HG02588 (cell line): ENCODE results near the gene AACS.
"Not testable (repeated sequence)": the region's sequence is repeated elsewhere in the genome, so short reads cannot be mapped to it uniquely, and the experiment has no call there.

Experiments used
- ATAC-seq: cut with Tn5 transposase; IDR thresholded peaks from one replicate; pipeline ENCODE4 v1.9.1; 2021; ENCODE audit warnings: mild to moderate bottlenecking, moderate library complexity; ENCODE audit not compliant: unreplicated experiment

The AACS gene

DNA sequence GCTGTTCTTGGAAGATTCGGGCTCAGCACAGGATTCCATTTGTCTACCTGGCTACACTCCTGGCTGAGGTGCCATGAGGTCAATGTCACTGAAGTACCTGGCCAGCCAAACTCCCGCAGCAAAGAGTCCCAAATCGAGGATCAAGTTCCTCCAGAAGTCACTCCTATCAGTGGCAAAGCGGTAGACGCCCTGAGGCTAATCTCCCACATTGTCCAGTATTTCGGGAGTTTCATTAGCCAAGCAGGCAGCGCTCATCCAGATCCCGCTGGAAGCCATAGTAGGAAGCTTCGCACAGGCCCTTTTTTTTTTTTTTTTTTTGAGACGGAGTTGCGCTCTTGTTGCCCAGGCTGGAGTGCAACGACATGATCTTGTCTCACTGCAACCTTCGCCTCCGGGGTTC lies 8.9 kb upstream of the AACS start:
- no peak for ATAC-seq

DNA sequence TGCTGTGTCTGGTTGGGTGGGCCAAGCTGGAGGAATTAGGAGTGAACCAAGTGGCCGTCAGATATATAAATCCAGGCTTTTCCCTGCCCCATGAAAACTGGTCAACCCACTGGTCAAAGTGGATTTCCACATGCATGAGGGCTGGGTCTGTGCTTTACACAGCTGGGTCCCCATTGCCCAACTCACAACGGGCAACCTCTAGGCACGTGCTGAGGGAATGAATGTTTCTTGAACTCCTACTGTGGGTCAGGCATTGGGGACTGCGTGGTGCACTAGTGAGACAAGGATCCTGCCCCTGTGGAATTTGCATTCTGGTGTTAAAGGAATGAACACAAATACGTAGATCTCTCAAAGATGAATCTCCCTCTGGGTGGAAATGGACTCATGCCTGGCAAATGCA lies 7.5 kb upstream of the AACS start:
- ATAC-seq = no peak

DNA sequence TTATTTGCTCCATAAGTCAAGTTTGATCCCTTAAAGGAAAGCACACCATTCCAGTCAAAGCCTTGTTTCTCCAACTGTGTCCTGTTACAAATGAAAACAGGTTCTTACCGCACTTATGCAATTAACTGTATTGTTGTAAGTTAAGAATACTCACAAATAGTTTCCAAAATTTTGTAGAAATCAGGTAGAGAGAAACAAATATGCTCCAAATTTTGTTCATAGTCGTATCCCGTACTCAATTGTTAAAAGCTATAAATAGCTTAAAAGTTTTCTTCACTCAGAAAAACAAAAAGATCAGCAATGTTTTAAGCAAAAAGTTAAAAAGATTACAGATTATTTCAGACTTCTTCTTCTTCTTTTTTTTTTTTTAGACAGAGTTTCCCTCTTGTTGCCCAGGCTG lies 4.0 kb upstream of the AACS start:
- ATAC-seq = no peak

DNA sequence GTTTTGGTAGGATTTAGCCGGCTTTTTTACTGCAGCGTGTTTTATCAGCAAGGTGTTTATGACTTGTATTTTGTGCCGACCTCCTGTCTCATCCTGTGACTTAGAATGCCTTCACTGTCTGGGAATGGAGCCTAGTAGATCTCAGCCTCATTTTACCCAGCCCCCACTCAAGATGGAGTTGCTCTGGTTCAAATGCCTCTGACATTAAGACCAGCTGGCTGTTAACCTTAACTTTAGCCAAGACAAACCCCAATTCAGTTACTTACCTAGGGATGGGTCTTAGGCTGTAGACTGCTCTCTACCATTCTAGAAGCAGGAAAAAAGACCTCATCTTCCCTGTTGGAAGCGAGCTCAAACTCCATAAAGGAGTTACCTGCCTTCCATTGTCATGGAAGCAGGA lies 1.7 kb upstream of the AACS start:
- ATAC-seq = not testable (repeated sequence)

DNA sequence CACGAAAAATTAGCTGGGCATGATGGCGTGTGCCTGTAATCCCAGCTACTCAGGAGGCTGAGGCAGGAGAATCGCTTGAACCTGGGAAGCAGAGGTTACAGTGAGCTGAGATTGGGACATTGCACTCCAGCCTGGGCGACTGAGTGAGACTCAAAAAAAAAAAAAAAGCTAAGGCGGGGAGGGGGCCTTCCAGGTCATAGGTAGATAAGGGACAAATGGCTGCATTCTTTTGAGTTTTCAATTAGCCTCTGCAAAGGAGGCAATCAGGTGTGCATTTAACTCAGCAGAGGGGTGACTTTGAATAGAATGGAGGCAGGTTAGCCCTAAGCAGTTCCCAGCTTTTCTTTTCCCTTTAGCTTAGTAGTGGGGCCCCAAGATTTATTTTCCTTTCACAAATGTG lies 743 bp upstream of the AACS start:
- ATAC-seq = no peak

DNA sequence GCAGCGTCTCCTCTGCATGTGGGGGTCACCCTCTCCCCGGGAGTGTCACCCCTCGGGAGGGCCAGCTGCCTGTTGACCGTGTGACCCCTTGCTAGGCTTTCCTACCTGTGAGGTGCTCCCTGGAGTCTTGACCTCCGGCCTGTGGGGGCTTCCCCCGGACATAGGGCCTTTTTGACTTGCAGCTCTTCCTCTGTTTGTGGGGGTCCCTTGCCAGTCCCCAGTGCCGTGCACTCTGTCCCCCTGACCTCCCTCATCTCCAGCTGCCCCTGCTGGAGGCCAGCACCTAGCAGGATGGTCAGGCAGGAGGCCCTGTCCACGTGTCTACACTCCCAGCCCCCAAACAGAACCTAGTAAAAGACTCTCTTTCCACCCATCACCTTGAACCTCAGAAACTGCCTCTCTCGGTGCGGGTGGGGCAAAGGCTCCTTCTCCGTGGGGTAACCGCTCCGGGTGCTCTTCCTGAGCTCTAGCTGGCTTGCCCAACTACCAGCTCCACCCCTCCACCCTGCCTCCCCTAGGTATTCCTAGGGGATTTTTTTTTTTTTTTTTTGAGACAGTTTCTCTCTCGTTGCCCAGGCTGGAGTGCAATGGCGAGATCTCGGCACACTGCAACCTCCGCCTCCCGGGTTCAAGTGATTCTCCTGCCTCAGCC lies 810 bp downstream of the AACS start:
- ATAC-seq = no peak

DNA sequence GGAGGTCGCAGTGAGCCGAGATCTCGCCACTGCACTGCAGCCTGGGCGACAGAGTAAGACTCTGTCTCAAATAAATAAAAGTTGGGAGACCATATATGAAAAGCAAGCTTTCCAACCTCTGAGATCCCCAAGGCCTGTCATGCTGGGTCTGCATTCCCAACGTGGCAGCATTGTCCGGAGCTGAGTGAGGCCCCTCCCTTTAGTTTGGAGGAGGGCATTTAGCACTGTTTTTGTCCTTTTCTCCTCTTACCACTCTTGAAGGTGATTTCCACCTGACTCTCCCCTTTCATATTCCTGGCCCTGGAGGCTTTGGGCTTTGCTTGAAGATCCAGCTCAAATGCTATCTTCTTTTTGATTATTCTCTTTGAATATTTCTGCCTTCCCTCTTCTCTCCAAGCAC lies 3.2 kb downstream of the AACS start:
- ATAC-seq = no peak

DNA sequence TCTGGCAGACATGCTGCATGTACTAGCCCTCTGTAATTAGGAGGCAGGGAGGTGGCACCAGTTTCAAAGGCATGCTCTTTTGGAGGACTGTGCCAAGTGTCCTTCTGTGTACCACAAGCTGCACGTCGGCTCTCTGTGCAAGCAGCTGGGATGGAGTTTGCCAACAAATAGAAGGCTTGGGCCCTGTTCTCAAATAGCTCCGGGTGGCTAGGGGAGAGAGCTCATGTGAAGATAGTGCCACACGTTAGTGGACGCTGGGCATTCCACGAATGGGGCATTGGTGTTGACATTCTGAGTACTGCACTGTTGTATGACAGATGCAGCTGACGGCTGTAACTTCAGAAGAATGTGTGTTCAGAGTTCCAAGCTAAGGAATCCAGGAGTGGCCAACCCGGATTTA lies 4.4 kb downstream of the AACS start:
- no peak for ATAC-seq

DNA sequence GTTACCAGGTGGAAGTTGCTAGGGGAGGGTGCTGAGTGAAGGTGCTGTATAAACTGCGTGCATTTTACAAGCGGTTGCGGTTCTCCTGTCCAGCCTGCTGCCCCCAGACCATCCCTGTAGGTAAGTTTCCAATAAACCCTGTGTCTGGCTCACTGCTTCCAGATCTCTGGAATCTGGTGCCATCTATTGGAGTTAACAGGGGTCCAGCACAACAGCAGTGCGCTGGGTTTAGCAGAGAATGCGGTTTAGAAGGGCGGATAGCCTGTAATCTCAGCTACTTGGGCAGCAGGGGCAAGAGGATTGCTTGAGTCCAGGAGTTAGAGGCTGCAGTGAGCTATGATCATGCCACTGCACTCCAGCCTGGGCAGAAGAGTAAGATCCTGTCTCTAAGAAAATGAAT lies 4.9 kb downstream of the AACS start:
- ATAC-seq = no peak

DNA sequence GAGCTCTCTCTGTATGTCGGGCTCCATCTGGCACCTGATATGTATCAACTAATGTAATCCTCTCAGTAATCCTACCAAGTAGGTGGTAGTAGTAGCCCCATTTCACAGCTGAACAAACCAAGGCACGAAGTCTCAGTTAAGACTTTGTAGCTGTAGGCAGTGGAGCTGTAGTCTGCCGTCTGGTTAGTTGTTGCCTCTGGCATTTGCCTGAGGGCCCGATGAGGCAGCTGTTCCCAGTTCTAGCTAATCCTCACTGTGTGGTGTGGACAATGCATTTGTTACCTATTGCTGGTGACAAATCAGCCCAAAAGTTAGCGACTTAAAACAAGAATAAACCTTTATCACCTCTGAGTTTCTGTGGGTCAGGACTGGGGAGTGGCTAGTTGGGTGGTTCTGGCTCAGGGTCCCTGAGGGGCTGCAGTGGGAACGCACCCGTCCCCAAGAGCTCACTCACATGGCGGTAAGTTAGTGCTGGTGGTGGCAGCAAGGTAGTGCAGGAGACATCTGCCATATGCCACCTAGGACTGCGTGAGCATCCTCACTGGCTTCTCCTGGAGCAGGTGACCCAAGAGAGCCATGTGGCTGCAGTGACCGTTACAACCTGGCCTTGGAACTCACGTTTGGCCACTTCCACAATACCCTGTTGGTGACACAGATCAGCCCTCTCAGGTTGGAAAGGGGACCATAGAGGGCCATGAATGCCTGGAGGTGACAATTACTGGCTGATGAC lies 5.6 kb downstream of the AACS start:
- ATAC-seq = no peak

DNA sequence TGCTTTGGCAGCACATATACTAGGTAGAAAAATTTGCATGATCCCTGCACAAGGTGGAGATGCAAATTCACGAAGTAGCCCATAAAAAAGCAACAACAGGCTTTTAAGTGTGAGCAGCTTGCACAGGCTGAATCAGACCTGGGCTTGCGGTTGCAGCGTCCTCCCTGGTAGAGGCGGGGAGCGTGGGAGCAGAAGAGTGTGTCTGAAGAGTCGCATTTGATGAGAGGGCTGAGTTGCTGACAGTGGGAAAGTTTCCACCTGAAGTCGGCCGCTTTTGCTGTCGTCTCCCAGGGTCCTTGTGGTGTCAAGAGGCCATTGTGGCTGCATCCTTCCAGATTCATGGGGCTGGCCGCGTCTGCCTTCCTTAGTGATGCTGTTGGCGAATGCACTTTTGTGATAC lies 6.2 kb downstream of the AACS start:
- no peak for ATAC-seq

DNA sequence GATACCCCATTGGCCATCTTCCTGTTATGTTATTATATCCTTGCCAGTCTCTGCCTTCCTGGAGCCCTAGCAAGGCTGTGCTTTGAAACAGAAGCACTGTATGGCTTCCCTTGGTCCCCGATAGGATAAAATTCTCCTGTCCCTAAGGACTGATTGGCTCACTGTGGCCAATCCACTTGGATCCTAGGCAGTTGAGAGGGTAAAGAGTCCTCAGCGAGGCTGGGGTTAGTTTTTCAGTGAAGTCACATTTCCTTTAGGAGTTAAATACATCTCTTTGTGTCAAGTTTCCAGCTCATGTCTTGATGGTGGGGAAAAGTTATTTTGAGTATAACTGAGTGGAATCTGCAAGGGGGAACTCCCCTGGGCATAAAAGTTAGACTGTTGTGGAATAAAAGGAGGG lies 7.3 kb downstream of the AACS start:
- no peak for ATAC-seq

DNA sequence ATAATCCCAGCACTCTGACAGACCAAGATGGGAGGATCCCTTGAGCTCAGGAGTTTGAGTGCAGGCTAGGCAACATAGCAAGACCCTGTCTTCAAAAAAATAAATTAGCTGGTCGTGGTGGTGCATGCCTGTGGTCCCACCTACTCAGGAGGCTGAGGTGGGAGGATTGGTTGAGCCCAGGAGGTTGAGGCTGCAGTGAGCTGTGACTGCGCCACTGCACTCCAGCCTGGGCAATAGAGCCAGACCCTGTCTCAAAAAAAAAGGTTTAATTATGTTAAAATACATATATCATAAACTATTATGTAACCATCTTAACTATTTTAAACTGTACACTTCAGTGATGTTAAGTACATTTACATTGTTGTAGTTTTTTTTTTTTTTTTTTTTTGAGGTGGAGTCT lies 9.1 kb downstream of the AACS start:
- not testable (repeated sequence) for ATAC-seq

DNA sequence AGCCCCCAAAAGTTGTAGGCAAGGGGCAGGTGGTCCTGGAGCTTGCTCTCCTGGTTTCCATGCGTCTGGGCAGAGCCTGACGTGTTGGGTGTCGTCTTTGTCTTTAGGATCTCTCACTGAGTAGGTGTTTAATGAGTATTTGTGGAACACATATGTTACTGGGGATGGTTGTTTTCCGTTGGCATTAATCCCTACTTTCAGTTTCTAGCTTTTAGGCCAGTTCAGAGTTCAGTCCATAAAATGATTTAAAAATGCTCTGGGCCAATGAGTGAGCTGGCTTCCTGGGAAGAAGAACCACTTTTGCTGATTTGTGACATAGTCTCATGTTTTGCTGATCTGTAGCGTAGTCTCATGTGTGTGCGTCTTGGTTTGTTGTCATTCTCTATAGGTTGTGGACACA lies 10.9 kb downstream of the AACS start:
- no peak for ATAC-seq

DNA sequence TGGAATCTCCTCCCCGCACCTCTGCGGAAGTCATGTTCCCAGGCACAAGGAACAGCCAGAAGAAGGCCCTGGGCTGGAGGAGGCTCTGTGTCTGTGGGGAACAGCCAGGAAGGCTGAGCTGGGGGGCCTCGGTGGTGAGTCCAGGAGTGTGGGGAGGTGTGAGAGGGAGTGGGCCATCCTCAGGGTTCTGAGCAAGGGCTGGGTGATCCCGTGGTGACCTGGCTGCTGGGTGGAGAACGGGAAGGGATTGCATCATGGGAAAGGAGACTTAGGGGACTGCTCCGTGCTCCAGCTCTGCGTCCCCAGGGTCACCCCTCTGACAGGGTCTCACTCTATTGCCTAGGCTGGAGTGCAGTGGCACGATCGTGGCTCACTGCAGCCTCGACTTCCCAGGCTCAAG lies 13.8 kb downstream of the AACS start:
- no peak for ATAC-seq

DNA sequence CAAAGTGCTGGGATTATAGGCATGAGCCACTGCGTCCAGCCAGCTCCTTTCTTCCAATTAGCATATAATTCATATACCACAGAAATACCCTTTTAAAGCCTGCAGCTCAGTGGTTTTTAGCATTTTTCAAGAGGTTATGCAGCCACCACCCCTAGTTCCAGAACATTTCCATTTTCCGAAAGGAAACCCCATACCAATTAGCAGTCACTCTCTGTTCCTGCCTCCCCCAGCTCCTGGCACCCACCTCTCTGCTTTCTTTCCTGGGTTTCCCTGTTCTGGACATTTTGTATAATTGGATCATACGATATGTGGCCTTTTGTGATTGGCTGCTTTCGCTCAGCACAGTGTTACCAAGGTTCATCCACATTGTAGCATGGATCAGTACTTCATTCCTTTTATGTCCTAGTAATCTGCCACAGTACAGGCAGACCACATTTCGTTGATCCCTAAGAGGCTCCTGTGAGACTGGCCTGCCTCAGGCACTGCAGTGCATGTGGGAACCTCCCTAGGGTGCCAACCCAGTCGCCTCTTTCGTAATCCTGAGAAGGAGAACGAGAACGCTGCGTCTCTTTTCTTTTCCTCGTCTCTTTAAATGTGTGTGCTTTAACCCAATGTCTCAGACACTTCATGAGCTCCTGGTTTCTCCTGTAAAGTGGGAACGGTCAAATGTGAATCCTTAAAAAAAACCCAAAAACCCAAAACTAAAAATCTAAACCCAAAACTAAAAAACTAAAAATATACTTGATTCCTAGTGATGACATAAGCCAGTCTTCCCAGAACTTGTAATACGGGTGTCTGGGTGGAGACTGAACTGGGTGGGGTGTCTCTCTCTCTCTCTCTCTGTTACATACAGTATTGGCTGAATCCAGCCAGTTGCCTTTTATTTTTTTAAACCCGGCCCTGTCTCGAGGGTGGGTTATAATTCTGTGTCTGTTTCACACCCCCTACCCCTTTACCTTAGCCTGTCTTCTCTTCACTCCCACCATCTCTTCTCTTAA lies 14.7 kb downstream of the AACS start:
- no peak for ATAC-seq

DNA sequence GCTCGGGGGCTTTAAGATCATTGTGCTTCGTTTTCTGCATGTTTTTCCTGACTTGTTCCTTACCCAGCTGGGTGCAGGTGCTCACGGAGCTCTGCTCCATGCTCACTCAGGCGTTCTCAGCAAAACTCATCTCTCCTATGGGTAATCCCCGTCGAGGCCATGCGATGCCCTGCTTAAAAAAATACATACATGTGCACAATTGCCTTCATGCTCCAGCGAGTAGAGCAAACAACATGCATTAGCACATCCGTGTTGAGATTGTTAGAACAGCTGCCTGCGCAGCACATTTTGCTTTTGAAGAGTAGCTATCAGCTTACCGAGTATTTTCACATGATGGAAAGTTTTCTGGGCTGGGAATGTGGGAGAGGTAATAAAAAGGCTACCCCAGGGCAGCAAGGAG lies 16.2 kb downstream of the AACS start:
- no peak for ATAC-seq

DNA sequence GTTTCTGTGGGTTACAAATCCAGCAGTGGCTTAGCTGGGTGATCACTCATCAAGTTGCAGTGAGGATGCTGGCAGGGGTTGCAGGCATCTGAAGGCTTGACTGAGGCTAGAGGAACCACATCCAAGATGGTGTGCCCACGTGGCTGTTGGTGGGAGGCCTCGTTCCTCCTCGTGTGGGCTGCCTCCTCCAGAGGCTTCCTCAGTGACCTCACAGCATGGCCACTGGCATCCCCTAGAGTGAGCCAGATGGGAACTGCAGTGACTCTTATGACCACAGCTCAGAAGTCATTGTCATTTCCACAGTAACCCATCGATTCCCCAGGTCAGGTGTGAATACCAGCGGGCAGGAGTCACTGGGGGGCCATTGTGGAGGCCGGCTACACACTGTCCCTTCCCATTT lies 17.8 kb downstream of the AACS start:
- no peak for ATAC-seq

DNA sequence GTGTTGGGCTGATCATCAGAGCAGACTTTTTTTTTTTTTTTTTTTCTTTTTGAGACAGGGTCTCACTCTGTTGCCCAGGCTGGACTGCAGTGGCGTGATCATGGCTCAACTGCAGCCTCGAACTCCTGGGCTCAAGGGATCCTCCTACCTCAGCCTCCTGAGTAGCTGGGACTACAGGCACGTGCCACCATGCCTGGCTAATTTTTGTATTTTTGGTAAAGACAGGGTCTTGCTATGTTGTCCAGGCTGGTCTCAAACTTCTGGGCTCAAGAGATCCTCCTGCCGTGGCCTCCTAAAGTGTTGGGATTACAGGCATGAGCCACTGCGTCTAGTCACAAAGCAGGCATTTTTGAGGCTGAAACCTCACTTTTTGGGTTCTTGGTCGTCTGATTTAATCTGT lies 23.0 kb downstream of the AACS start:
- not testable (repeated sequence) for ATAC-seq

DNA sequence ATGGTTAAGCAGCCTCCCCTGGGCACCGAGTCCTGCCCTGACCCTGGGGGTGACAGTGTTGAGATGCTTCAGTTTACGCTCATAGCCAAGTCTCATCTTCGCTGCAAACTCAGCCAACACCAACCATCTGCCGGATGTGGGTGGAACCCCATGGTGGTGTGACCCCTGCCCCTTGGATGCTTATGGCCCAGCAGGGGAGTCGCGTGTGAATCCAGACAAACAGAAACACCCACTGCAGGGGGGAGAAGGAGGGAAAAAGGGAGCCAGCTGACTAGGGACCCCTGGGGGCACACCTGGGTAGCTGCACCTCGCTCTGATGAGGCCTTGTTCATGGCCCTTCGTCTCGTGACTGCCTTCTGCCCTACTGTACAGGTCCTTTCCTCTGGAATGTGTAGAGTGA lies 23.8 kb downstream of the AACS start:
- ATAC-seq = no peak

DNA sequence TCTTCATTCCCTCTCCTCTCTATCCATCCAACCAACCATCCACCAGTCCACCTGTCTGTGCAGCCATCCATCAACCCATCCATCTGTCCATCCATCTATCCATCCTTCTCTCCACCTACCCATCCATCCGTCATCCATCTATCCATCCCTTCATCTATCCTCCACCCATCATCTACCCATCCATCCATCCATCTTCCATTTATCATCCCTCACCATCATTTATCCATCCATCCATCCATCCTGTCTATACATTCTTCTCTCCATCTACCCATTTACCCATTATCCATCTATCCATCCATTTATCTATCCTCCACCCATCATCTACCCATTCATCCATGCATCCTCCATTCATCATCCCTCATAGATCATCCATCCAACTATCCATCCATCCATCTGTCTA lies 24.4 kb downstream of the AACS start:
- no peak for ATAC-seq

DNA sequence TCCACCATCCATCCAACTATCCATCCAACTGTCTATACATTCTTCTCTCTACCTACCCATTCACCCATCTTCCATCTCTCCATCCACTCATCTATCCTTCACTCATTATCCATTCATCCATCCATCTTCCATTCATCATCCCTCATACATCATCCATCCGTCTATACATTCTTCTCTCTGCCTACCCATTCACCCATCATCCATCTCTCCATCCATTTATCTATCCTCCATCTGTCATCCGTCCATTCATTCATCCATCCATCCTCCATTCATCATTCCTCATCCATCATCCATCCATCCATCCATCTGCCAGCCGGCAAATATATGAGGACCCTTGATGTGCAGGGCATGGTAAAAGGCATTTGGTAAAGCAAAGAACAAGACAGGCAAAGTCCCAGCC lies 25.2 kb downstream of the AACS start:
- no peak for ATAC-seq
